DMS114 treated with DMSO at 0.1 percent for 48 hours (cell line): ENCODE data around the gene NLRP12.
"Not testable (repeated sequence)": the region's sequence is repeated elsewhere in the genome, so short reads cannot be mapped to it uniquely, and the experiment has no call there.

ENCODE experiments used
- DNase-seq: peaks from one replicate; lab custom pipeline; 2025; ENCODE audit not compliant: unreplicated experiment; lab: John Stamatoyannopoulos, UW

The NLRP12 gene, protein sequence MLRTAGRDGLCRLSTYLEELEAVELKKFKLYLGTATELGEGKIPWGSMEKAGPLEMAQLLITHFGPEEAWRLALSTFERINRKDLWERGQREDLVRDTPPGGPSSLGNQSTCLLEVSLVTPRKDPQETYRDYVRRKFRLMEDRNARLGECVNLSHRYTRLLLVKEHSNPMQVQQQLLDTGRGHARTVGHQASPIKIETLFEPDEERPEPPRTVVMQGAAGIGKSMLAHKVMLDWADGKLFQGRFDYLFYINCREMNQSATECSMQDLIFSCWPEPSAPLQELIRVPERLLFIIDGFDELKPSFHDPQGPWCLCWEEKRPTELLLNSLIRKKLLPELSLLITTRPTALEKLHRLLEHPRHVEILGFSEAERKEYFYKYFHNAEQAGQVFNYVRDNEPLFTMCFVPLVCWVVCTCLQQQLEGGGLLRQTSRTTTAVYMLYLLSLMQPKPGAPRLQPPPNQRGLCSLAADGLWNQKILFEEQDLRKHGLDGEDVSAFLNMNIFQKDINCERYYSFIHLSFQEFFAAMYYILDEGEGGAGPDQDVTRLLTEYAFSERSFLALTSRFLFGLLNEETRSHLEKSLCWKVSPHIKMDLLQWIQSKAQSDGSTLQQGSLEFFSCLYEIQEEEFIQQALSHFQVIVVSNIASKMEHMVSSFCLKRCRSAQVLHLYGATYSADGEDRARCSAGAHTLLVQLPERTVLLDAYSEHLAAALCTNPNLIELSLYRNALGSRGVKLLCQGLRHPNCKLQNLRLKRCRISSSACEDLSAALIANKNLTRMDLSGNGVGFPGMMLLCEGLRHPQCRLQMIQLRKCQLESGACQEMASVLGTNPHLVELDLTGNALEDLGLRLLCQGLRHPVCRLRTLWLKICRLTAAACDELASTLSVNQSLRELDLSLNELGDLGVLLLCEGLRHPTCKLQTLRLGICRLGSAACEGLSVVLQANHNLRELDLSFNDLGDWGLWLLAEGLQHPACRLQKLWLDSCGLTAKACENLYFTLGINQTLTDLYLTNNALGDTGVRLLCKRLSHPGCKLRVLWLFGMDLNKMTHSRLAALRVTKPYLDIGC

DNA sequence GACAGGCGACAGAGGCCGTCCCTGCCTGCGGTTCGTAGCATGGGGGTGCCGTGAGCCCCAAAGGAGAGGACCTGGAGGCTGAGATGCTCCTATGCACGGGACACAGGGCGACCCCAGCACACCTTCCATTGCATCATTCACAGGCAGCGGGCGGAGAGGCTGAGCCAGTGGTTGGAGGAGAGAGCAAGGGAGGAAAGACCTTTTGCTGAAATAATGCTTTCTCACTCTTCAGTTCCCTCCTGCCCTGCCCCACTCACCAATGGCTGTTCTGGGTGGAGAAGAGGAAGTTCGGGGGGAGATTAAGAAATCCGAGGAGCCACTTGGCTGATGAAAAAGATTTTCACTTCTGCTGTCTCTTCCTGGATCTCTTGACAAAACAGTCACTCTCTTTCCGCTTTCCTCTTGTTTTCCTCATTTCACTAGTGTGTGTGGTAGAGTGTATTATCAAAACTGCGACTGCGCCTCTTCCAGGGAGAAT, at the start of gene NLRP12:
Gene NLRP12 (minus strand): TSS at position 181 of the 478 bp plus-strand sequence. CDS start 140 bp downstream, at position 41.
- no peak for DNase-seq

DNA sequence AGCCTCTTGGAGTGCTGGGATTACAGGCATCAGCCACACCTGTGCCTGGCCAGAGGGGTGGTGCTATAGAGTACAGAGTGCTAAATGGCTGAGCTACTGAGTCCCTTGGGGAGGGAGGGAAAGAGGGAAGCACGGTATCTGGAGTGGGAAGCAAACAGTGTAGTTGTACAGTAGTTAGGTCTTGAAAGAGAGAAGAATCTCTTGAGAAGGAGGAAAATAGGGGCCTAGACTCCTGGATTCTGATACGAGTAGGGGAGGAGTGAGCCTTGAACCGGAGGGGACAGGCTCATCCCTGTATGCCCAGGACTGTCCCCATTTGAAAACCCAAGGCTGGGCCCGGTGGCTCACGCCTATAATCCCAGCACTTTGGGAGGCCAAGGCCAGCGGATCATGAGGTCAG, 48.6 kb upstream of the NLRP12 start:
- no peak for DNase-seq

DNA sequence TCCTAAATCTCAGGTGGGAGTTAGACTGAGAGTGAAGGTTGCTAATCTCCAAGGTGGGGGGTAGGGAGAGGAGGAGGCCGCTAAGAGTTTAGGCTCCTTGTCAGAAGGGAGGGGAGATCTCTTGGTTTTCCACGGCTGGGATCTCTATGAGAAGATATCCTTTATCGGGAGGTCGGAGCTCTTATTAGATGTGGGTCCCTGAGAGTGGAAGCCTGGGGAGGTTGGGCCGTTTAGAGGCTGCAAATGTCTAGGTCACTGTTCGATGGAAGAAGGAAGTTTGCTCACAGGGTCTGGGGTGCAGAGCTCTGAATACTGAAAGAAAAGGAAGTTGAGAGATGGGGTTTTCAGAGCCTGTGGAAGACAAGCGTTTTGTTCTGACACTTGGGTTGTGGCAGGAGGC, 47.3 kb upstream of the NLRP12 start:
- DNase-seq, result no peak

DNA sequence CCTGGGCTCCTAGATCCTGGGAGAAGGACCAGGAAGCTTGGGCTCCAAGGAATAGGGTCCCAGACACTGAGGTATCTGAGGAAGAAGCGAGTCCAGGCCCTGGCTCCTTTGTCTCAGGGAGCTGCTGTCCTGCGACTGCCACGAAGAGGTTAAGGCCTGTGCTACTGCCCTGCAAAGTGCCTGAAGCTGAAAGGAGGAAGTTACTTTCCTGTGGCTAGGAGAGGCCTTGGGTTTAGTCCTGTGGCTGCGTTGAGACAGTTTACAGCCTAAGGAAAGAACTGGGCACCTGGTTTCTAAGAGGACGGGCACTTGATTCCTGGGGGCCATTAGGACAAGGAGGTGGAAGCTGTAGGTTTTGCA, 46.4 kb upstream of the NLRP12 start:
- peak; percentile 17 for DNase-seq

DNA sequence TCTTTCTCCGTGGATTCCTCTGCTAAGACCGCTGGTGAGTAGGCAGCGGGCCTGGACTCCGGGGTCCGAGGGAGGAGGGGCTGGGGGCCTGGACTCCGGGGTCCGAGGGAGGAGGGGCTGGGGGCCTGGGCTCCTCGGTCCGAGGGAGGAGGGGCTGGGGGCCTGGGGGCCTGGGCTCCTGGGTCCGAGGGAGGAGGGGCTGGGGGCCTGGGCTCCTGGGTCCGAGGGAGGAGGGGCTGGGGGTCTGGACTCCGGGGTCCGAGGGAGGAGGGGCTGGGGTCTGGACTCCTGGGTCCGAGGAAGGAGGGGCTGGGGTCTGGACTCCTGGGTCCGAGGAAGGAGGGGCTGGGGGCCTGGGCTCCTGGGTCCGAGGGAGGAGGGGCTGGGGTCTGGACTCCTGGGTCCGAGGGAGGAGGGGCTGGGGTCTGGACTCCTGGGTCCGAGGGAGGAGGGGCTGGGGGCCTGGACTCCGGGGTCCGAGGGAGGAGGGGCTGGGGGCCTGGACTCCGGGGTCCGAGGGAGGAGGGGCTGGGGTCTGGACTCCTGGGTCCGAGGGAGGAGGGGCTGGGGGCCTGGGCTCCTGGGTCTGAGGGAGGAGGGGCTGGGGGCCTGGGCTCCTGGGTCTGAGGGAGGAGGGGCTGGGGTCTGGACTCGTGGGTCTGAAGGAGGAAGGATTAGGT, 45.8 kb upstream of the NLRP12 start:
- not testable (repeated sequence) for DNase-seq

DNA sequence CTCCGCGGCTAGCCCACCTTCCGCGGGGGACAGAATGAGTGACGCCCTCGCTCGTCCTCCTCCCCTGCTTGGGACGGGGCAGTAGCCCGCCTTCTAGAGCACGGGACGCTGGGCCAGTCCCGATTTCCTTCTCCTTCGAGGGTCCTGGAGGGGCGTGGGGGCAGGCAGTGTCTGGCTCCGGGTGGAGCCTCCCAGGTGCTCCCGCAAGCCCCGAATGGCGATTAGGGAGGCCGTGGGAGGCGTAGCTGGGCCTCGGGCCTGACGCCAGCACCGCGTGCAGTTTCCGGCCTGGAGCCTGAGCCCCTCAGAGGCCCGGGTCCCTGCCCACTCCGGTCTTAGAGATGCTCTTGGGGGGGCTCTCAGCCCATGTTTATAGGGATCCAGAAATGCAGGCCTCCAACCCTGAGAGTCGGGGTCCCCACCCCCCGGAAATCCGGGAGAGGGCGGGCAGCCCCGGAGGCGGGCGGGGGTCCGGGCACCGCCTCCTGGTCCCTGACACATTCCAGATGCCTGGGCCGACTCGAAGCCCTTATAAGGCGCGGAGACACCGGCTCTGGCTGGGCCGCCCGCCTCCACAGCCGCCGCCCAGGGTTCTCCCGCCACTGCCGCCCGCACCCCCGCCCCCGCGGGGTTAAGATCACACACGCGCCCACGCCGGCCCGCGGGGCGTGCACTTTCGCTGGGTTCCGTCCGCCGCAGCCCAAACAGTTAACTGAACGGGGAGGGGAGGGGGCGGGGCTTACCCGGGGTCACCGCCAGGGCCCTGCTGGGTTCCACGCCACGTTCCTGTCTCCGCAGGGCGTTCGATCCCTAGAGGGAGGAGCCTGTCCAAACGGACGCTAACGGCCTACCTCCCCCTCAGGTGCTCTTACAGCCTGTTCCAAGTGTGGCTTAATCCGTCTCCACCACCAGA, 45.0 kb upstream of the NLRP12 start:
- DNase-seq, result peak; percentile 65

DNA sequence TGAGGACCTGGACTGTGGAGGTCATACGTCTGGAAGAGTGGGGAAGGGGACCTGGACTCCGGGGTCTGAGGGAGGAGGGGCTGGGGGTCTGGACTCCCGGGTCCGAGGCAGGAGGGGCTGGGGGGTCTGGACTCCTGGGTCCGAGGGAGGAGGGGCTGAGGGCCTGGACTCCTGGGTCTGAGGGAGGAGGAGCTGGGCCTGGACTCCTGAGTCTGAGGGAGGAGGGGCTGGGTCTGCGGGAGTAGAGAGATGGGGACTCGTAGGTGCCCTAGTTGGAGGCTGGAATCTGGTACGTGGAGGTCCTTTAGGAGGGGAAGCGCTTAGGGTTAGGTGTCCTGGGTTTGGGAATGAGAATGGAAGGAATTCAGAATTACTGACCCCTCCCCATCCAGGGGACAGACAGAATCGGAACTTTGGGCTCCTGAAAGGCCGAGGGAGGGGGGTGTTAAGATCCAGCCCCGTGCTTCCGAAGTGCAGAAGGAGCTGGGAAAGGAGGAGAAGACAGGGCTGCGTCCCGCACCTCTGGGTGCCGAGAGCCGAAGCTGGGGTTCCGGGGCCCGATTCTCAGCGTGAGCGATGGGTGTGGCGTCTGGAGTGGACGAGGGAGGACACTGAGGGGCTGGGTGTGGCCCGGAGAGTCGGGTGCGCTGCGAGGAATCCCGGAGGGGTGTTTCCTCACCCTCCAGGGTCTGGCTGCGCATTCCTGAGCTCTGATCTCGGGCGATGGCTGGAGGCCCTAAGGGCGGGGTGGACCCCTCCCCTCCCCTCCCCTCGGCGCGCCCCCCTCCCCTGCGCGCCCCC, 44.2 kb upstream of the NLRP12 start:
- DNase-seq, result peak; percentile 24

DNA sequence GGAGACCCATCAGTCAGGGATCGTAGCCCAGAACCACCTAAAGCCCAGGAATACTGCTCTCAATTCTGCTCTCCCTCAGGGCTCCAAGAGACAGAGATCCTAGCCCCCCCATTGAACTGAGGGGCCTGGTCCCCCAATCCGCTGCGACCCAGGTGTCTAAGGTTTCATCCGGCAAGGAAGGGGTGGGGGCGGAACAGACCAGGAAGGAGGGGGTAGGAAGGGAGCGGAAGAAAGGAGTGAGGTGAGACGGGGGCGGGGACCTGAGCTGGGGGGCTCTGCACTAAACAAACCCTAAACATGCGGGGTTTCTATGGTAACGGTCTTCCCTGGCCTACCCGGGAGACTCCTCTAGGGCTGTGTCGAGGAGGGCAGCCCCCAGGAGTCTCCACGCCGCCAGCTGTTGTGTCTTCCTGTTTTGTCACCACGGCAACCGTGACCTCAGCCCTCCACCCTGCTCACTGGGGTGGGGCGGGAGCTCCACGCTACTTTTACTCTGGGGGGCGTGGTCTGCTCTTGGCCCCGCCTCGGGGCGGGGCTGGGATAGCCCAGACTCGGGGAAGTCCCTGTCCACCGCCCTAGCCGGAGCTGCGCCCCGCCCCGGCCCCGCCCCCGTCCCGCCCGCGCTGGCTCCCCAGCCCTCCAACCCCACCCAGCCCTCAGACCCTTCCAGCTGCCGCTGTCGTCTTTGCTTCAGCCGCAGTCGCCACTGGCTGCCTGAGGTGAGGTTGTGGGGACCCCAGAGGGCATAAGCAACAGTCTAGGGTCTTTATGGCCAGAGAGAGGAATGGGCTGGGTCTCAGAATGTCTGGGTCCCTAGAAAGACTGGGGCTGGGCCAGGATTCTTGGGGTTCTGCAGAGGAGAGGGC, 43.3 kb upstream of the NLRP12 start, which contains the start of gene MYADM:
Gene MYADM (plus strand): TSS at position 659 of the 866 bp plus-strand sequence. CDS start 5,647 bp downstream, outside the sequence.
- DNase-seq, result peak; percentile 92

DNA sequence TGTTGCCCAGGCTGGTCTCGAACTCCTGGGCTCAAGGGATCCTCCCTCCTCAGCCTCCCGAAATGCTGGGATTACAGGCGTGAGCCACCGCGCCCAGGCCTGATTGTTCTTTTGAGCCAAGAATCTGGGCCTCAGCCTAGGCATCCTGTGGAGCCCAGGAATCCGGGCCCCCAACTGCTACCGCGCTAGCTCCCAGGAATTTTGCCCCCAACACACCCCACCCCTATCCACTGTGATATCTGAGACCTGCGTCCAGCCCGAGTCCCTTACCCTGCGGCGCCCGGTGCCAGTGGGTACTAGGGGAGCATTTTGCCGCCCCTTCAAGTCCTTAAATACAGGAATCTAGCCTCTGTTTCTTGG, 42.7 kb upstream of the NLRP12 start:
- DNase-seq, result no peak

DNA sequence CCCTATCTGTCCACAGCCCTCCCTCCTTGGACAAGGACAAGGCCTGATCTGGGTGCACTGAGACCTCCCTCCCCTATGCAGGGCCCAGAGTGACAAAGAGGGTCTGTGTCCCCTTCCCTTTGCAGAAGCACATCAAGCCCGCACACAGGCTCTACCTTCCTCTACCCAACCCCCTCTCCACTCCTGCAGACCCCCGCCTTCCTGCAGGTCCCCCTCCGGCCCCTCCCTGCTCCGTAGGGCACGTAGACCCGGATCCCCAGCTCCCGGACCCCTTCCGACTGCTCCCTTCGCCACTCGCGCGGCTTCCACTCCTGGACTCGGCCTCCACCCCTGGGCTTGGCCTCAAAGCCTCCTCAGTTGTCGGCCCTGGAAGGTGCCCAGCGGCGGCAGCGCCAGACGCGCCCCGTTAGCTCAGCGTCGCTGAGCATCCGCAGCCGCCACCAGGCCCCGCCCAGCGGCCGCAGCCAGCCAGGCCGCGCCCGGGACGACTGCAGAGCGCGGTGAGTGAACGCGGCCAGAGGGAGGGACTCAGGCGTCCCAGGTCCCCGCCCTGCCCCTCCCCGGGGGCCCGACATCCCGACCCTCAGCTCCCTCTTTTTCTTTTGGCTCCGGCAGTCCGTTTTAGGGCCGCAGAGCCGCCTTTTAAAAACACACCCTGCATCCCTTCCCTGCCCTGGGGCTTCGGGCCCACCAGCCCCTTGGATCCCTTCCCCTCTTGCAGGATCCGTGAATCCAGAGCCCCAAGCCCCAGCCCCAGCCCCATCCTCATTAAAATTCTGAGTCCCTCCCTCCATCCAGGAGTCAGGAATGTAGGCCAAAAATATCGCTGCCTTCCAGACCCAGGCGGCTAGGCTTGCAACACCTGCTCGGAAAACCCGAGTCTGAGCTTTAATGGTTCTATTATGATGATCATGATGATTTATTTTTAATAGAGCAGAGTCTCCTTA, 42.1 kb upstream of the NLRP12 start:
- peak; percentile 42 for DNase-seq

DNA sequence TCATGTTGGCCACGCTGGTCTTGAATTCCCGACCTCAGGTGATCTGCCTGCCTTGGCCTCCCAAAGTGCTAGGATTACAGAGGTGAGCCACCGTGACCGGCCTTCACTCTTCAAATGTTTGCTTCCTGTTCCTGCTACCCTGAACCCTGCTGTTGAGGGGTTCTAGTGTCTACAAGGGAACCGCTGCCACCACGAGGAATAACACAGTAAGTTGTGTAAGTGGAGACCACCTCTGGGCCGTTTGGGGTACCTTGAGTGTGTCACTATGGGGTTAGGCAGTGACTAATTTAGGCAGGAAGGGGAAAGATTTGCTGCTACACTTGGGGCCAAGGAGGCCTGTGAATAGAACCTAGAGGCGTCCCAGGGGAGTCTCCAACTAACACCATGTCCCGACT, 41.4 kb upstream of the NLRP12 start:
- no peak for DNase-seq

DNA sequence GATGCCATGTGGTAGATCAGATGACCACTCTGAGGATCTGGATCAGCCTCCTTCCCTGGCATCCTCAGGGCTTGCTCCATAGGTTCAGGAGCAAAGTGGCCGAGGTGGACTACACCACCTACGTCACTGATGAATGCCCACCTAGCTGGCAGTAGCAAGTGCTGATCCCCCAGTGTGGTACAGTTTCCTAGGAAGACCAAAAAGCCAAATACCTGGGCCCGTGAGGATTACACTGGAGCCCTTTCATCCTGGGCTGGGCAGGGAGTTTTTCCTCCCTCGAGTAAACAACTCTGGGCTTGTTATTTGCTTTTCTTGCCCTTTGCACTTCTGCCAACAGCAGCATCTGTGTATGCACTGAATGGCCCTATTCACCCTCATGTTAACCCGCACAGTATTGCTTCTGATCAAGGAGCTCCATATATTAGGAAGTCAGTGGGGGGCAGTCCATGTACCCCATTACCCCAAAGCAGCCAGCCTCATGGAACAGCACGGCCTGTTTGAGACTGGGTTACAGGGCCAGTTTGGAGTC, 40.3 kb upstream of the NLRP12 start:
- DNase-seq, result no peak

DNA sequence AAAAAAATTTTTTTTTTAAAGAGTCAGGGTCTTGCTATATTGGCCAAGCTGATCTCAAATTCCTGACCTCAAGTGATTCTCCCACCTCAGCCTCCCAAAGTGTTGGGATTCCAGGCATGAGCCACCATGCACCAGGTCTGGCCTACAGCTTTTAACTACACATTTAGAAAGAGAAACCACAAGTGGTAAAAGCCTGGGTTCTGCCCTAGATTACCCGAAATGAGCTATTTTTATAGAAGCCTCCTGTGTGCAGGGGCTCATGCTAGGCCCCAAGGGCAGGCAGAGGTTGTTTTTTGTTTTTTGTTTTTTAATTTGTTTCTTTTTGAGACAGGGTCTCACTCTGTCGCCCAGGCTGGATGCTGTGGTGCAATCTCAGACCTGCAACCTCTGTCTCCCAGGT, 29.6 kb upstream of the NLRP12 start:
- no peak for DNase-seq

DNA sequence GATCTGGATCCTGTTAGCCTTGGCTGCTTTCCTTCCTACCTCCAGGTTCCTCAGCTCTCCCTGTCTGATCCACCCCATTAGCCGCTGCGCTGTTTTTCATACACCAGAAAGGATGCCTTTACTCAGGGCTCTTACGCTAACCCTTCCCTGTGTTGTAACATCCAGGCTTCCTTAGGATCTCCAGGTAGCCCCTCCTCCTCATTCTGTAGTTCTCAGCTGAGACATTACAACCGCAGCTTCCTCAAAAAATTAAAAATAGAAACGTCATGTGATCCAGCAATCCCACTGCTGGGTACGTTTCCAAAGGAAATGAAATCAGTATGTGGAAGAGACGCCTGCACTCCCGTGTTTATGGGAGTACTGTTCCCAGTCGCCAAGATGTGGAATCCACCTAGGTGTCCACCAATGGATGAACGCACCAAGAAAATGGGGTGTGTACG, 25.1 kb upstream of the NLRP12 start:
- no peak for DNase-seq

DNA sequence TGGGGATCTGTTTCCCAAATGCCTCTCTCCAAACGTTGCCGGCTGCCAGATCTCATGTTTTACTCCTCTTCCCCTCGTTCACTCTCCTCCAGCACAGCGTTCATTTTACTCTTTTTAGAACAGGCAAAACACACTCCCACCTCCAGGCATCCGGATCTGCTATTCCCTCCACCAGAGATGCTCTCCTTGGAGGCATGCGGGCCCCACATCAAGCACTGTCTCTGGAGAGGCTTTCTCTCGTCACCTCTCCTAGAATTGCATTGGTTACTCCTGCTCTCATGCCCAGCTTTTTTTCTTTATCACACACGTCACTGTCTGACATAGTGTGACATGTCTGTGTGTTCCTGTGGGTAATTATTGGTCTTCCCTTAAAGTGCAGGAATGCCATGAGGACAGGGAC, 23.4 kb upstream of the NLRP12 start:
- no peak for DNase-seq

DNA sequence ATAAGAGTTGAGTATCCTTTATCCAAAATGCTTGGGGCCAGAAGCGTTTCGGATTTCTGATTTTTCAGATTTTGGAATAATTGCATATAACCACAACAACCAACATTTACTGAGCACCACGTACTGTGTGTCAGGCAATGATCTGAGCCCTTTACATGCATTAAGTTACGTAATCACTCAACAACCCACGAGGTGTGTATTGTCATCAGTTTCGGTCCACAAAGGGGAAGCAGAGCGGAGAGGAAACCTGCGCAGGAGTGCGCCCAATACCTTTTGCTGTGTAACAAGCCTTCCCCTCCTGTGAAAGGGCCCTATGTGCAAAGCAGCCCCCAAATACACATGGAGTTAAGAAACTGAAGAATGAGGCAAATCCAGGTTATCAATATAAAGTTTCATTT, 20.7 kb upstream of the NLRP12 start:
- DNase-seq, result no peak

DNA sequence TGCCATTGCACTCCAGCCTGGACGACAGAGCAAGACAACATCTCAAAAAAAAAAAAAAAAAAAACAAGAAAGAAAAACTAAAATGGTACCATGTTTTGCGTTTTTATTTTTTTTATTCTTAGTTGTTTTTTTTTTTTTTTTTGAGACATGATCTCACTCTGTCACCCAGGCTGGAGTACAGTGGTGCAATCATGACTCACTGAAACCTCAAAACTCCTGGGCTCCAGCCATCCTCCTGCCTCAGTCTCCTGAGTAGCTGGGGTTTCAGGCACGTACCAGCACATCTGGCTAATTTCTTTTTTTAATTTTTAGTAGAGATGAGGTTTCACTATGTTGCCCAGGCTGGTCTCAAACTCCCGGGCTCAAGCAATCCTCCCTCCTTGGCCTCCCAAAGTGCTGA, 16.8 kb upstream of the NLRP12 start:
- not testable (repeated sequence) for DNase-seq
